ENCODE measurements around the gene CTRB1.

DNA sequence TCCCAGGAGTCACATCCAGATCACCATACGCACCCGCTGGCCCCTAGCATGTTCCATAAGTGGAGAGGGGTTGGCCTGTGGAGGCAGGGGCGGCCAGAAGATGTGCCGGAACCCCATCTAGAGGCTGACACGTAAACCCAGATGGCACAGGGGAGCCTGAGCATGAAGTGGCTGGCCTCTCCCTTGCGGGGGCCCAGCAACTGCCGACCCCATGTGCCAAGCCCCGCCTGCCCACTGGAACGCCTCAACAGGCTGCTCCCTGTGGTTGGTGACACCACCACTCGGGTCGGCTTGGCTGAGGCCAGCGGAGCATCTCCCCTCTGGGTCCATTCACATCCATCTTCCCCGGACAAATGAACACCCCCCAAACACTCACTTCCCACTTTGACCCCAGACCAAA, 23.2 kb downstream of the CTRB1 start:
- TF ChIP-seq, protein P1, sequence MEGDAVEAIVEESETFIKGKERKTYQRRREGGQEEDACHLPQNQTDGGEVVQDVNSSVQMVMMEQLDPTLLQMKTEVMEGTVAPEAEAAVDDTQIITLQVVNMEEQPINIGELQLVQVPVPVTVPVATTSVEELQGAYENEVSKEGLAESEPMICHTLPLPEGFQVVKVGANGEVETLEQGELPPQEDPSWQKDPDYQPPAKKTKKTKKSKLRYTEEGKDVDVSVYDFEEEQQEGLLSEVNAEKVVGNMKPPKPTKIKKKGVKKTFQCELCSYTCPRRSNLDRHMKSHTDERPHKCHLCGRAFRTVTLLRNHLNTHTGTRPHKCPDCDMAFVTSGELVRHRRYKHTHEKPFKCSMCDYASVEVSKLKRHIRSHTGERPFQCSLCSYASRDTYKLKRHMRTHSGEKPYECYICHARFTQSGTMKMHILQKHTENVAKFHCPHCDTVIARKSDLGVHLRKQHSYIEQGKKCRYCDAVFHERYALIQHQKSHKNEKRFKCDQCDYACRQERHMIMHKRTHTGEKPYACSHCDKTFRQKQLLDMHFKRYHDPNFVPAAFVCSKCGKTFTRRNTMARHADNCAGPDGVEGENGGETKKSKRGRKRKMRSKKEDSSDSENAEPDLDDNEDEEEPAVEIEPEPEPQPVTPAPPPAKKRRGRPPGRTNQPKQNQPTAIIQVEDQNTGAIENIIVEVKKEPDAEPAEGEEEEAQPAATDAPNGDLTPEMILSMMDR (IDR thresholded peaks at IDR 0.05), result no peak
- no peak for TF ChIP-seq POLR2A (IDR thresholded peaks at IDR 0.05)
